ENCODE results near the gene CENPV.
"Not testable (repeated sequence)": the region's sequence is repeated elsewhere in the genome, so short reads cannot be mapped to it uniquely, and the experiment has no call there.

CENPV gene

DNA sequence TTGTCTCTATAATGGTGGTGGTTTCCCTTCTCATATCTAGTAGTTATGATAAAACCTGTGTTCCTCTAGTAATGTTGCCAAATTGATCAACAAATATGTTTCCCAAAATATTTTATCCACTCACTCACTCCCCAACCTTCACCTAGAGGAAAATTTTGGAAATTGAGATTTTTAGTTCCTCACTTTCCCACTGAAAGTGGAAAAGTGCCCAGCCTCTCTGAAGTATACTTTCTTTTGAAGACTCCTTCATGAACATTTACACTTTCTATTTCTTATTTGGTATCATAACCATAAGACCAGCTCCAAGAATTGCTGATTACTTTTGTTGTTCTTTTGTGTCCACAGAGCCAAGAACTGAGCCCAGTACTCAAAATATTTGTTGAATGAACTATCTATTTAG is 5.1 kb upstream of the CENPV start:
- DNase-seq: no peak

DNA sequence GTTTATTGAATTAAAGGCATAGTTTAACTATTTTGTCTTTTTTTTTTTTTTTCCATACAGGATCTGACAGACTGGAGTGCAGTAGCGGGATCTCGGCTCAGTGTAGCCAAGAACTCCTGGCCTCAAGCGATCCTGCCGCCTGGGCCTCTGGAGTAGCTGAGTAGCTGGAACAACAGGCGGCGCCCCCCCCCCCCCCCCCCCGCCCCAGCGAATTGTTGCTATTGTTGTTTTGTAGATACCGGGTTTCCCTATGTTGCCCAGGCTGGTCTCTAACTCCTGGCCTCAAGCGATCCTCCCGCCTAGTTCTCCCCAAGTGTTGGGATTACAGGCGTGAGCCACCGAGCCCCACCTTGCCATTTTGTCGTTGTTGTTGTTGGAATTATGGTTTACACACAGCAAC is 1.3 kb upstream of the CENPV start:
- no peak for DNase-seq

DNA sequence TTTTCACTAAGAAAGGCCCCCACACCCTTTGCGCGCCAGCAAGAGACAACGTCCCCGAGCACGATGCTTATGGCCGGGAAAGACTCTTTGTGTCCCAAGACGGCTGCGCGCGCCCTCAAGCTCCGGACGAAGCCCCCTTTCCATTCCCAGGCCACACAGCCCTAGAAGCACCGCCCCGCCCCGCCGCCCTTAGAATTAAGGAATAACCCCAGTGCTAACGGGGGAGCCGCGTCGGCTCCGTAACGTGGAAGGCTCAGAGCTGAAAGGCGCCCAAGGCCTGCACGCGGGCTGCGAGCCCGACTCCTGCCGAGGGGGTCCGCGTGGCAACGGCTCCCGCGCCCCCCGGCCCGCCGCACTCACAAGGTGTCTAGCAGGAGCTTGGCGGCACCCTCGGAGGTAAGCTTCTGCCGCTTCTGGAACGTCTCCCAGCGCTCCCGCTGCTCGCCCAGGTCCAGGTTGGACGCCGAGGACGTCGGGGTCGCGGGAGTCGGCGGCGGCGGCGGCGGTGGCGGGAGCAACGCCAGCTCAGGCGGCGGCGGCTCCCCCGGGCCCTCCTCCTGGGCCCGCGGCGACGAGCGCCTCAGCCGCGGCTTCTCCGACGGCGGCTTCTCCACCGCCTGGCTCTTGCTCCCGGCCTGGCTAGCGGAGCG is 477 bp downstream of the CENPV start:
- no peak for DNase-seq

DNA sequence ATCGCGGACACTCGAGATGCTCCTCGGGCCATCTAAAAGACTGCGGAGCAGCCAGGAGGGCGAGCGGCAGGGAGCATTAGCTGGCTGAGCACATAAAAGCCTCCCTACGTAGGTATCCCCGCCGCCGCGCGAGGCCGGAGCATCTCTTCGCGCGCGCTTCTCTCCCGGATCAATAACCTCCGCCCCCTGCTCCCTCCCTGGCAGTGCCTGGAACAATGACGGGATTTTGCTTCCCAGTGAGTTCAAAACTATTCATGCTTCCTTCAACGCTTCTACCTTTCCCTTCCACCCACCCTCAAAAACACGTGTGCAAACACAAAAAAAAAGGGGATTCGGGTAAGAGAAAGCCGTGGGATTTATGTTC is 984 bp downstream of the CENPV start:
- no peak for DNase-seq

DNA sequence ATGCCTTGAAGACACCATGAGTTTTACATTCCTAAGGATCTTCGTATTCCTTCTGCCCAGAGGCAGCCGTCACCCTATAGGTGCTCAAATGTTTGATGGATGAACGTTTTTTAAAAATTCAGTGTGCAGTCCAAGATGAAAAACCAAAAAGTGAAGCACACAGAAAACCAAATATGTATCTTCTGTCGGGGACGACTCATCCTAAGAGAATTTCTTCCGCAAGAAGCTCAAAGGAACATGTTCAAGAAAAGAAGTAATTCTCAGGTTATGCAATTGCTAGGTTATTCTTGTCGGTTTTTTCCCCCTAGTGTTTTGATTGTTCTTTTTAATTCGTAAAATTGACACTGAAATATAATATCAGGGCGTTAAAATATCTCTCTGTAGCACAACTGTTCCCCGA is 1.4 kb downstream of the CENPV start:
- DNase-seq: no peak

DNA sequence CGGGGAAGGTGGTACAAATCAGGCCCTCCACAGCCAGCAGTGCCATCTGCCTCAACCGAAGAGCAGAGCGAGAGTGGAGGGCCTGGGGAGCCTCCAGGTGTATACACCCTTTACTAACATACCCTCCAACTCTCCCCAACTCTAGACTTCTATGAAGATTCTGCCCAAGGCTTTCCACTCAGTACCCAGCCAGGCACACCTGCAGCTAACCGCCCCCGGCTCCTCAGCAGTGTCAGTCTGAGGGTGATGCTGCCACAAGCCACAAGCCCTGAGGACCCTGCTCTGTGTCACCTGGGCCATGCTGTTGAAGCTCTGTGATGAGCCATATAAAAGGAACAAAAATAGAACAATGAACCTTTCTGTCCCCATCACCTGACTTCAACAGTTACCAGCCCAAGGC is 3.8 kb downstream of the CENPV start:
- DNase-seq: no peak

DNA sequence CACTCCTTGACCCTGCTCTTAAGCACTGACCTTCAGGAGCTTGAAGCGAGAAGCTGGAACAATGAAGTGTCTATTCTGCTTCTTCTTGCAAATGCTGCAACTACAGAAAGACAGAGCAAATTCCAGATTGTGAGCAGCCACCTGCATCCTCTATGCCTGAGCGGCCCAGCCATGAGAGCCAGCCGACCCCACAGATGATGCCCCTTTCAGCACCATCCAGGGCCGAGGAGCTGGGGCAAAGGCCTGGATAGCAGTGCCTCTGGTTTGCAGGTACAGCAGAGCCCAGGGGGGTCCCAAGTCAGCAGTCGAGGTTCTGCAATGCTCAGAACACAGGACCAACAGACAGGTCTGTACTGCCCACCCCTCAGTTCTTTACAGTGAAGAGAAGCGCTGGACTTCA is 4.7 kb downstream of the CENPV start:
- DNase-seq: no peak

DNA sequence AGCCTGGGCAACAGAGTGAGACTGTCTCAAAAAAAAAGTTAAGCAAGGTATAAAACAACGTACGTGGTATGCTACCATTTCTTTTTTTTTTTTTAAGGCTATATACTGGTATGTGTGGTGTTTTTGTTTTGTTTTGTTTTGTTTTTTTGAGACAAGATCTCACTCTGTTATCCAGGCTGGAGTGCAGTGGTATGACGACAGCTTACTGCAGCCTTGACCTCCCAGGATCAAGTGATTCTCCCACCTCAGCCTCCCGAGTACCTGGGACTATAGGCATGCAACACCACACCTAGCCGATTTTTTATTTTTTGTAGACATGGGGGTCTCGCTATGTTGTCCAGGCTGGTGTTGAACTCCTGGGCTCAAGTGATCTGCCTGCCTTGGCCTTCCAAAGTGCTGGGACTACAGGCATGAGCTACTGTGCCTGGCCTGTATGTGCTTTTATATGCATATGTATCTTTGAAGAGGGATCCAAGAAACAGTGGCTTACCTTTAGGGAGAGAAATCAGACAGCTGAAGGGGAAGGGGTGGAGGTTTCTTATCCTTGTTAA is 6.5 kb downstream of the CENPV start:
- no peak for DNase-seq

DNA sequence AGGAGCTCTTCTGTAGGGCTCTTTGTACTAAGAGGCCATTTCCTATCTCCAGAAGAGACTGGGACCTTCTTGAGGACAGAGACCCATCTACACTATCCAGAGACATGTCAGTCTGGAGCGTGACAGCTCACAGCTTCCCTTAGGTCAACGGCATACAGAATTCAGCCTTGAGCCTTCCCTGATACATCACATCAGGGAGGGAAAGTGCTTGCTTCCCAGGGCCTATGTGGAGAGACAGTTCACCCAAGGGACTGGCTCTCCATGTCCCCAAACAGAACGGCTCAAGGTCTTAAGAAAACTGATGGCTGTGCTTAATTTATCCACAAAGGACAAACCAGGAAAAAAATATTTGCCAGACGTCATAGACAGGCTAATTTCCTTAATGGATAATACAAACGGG is 7.7 kb downstream of the CENPV start:
- DNase-seq: no peak

DNA sequence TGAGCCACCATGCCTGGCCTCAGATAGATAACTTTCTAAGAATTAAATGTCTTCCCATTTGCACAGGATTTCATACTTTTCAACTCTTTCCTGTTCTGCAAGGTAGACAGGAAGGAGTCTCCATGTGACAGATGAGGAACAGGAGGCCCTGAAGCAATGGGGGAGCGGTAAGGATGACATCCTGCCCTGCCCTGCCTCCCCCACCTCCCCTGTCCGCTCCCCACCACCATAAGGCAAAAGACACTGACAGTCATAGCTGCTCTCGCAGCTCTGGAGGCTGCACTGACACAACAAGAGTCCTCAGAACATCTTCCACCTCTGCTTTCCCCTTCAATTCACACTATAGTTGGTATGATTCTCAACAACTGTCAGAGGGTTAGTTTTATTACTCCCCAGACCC is 9.7 kb downstream of the CENPV start:
- DNase-seq: no peak

DNA sequence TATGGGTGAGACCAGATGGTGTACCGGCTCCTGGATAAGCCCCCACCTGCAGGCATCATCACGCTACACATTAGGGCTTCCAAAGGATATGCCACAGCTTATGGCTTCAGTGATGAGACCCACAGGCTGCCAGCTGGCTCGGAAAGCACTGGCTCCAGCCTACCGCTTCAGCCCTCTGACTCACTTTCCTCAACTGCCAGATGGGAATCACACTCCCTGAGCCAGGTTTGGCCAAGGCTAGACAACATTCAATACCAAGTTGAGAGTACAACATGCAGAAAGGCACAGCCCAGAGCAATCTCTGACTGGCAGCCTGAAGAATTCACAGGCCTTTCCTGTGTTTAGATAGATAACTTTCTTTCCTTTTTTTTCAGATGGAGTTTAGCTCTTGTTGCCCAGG is 10.3 kb downstream of the CENPV start:
- DNase-seq: no peak

DNA sequence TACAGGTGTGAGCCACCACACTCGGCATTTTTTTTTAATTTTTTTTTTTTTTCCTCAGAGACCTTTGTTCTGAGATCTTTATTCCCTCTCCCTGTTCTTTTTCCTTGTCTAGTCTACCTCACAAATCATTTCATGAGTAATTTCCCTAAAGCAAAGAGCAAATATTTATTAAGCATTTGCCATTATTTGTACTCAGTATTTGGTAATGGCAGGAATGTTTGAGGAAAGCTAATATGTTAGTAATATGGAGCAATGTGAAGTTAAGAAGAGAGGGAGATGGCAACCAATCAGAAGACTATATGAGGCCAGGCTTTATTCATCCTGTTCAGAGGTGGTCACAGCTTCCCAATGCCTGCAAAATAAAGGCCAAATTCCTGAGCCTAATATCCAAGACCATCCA is 13.3 kb downstream of the CENPV start:
- no peak for DNase-seq

DNA sequence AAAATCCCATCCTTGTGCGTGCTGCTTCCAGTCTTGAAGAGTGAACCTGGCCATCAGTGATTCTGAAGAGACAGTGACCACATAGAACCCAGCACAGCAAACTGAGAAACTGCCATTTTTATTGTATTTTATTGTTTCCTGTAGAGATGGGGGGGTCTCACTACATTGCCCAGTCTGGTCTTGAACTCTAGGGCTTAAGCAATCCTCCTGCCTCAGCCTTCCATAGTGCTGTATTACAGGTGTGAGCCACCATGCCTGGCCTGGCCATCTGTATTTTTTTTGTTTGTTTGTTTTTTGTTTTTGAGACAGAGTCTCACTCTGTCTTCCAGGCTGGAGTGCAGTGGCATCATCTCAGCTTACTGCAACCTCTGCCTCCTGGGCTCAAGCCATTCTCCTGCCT is 13.9 kb downstream of the CENPV start:
- no peak for DNase-seq

DNA sequence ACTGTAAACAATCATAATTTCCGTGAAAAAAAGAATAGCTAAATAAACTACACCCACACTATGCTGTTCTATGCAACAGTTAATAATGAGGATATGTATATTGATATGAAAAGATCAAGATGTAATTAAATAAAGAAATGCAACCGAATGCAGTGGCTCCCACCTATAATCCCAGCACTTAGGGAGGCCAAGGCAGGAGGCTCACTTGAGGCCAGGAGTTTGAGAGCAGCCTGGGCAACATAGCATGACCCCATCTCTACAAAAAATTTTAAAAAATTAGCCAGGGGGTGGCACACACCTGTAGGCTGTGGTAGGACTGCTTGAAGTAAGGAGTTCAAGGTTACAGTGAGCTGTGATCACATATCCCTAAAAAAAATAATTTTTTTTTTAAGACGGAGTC is 14.9 kb downstream of the CENPV start:
- no peak for DNase-seq

DNA sequence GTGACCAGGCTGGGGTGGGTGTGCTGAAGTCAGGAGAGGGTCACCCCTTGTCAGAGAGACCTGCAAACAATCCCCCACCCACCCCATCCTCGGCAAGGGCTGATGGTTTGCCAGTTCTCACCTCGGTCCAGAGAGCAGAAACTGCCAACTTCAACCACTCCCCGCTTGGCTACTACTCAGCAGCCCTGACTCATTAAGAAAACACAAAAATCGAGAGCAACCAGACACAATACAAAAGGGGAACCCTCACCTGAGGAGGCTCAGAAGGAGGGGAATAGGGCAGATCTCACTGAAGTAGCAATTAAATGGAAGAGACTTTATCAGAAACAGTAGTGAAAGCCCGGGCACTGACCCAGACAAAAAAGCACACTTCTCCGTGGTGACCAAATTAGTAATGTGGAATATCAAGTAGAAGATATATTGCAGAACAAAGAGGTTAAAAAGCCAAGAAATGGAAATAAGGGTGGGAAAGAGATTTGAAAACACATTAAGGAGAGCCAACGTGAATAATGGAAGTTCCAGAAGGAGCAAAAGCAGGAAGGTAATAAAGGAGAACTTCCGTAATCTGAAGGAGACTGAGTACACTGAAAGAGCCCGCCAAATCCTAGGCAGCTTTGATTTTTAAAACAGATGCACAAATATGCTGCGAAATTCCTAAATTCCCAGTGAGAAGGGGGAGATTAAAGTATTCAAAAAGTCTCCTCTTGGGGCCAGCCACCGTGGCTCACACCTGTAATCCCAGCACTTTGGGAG is 23.6 kb downstream of the CENPV start:
- DNase-seq: no peak

DNA sequence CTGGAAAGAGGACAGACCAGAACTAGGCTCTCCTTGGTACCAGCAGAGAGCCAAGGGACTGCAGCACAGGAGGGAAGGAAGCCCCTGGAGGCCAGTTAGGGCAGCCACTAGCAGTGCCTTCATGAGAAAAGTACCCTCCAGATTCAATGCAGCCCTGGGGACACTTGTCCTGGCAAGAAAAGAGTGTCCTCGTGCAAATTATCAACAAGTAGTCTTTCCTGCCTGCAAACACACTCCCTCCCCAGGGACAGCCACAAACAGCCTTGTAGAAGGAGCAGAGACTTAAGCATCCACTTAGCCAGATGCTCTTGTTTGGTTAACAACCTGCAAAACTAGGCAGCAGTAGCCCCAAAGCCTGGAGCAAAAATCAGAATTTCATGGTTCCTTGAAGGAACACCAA is 24.3 kb downstream of the CENPV start:
- no peak for DNase-seq

DNA sequence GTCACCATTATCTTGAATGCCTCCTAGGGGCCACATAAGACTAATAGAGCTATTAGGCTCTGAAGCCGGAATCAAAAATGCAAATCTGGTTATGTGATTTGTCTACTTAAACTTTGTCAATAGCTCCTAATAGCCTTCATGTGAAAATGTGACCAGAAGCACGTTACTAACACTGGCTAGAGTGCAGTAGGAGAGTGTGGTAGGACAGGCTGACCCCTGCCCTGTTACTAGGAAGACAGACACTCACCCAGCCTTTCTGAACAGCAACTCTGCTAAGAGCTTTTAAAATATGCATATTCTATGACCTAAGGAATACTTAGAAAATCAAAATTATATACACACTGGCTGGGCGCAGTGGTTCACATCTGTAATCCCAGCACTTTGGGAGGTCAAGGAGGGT is 26.3 kb downstream of the CENPV start:
- no peak for DNase-seq

DNA sequence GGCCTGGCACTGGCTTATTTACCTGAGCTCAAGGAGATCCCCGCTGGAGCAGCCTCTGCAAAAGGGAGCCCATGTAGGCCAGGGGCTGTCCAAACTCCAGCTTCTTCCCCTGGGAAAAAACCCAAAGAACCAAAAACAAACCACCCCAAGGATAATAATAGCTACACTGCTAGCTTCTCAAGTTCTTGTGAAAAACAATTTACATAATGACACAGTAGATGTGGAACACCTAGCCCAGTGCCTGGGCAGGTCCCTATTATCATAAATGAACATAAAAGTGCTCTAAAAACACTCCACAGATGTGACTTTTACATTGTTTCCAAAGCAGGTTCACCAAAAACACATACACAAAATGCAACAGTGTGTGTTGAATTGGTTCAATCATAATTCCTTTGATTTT is 27.3 kb downstream of the CENPV start:
- DNase-seq: no peak

DNA sequence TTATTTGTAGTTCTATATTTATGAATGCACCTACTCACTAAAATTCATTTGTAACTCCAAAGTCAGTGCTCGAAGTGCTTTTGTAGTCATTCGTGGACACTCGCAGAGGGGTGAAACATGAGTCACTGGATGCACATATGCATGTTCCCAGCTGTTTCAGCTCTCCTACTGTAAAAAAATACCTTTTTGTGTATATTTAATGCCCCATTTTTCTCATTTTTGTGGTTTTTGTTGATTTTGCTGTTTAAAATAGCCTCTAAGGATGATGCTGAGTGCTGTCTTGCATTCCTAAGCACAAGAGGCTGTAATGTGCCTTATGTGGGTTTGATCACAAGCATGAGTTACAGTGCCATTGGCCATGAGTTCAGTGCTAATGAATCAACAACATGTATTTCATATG is 30.6 kb downstream of the CENPV start:
- DNase-seq: no peak

DNA sequence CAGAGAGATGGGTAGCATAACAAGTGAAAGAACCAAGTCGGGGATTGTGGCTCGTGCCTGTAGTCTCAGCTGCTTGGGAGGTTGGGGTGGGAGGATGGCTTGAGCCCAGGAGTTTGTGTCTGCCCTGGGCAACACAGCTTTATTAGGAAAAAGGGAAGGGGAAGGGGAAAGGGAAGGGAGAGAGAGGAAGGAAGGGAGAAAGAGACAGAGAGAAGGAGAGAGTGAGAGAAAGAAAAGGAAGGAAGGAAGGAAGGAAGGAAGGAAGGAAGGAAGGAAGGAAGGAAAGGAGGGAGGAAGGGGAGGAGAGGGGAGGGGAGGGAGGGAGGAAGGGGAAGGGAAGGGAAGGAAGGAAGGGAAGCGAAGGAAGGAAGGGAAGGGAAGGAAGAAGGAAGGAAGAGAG is 33.3 kb downstream of the CENPV start:
- no peak for DNase-seq

DNA sequence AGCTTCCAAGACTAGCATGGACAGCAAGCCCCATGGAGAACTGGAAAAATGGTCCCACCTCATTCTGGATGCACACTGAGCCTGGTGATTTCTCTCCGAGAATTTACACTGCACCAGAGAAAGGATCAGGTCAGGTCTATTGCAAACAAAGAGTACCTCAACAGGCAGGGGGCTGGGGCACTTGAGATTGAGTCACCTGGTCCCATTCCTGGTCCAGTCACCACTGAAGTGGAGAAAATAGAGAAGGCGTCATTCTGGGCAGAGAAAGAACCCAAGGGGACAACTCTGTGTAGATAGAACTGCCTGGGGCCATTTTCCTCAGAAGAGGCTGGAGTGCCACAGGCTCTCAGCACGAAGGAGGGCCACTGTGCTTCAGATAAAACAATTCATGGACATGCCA is 38.4 kb downstream of the CENPV start:
- no peak for DNase-seq

DNA sequence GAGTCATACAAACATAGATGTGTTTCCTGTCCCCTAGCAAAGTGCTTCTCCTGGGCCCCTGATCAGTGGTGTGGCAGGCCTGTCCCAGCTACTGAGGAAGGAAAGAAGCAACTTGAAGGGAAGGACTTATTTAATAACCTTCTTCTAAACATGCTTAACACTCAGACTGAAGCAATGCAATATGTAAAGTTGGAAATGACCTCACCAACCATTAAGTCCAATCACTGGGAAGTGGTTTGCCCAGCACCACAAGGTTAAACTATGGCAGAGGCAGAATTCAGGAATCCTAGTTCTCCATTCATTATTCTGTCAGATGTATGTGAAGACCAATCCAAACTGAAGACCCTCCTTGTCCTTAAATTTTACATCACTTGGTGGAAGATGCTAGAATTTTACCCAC is 39.1 kb downstream of the CENPV start:
- DNase-seq: no peak

DNA sequence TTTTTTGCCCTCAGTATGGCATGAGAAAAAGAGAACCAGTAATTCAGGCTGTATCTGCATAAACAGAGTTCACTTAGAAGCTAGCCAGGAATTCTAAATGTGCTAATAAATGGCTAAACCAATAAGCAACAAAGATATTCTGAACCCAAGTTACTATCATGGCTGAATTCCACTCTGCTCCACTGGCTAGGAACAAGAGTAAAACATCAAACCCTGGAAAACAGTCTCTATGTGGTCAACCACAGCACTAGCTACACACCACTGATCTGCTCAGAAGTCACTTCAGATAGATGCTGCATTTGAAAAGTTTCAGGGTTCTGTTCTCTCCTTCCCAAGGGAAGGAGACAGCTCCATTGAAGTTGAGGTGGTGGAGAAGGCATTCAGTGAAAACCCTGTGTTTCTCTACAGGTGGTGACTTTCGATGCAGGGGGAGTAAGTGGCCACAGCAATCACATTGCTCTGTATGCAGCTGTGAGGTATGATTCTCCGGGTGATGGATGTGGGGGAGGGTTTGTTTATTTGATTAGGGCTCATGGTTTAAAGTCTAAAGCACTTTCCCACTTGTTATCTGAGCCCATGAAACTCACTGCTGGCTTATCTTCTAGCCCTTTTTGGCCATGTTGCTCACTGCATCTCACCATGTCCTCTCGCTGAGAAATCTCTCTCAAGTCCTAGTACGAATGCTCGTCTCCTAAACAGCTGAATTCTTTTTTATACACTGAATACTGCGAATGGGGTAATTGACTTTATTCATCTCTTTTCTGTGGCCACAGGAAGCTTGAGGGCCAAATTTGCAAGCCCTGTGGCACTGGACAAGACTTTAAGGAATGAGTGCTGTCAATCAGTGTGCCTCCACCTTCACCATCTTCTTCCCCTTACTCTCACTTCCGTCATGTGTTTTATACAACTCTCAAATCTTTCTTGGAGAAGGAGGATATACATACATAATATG is 39.9 kb downstream of the CENPV start:
- no peak for DNase-seq

DNA sequence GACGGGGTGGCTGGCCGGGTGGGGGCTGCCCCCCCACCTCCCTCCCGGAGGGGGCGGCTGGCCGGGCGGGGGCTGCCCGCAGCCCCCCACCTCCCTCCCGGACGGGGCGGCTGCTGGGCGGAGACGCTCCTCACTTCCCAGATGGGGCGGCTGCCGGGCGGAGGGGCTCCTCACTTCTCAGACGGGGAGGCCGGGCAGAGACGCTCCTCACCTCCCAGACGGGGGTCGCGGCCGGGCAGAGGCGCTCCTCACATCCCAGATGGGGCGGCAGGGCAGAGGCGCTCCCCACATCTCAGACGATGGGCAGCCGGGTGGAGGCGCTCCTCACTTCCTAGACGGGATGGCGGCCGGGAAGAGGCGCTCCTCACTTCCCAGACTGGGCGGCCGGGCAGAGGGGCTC is 41.2 kb downstream of the CENPV start:
- DNase-seq: not testable (repeated sequence)
